SH-SY5Y (cell line): ENCODE data around the gene HMGN1.

Source experiments
- GATA2 ChIP-seq: IDR thresholded peaks from 2 replicates; pipeline ENCODE4 v1.6.1; 2011; ENCODE audit warnings: mild to moderate bottlenecking, low read depth, low read length
- GATA3 ChIP-seq: IDR thresholded peaks from 2 replicates; pipeline ENCODE4 v1.6.1; 2011; ENCODE audit warnings: low read depth, mild to moderate bottlenecking, low read length, moderate library complexity

GRCh38 chr21:39386899-39387298 is 38.0 kb upstream of the HMGN1 start:
- no peak for TF ChIP-seq GATA2
- no peak for TF ChIP-seq GATA3
